K562 (cell line): Measurements from ENCODE around the gene PGM2. TPM values are rescaled to one million over a fixed set of nuclear protein-coding genes. Genes with fewer than 3 reads are reported as not detected.

ENCODE experiments used
- ATF3 ChIP-seq, 2 experiments: fragments of 450-650 bp in 1 of 2; sonication (generic) in 1 of 2; formaldehyde crosslinking in 1 of 2; IDR thresholded peaks in 1 of 2; conservative IDR thresholded peaks in 1 of 2; 2 replicates each; pipeline versions ENCODE4 v1.6.1 to v1.8.1; 2016 to 2023; ENCODE audit warnings: mild to moderate bottlenecking in 2 of 2, moderate library complexity in 2 of 2, inconsistent platforms in 1 of 2, missing genetic modification reagents in 1 of 2
- CTCFL ChIP-seq: IDR thresholded peaks from 2 replicates; pipeline ENCODE4 v1.6.1; 2011; ENCODE audit warnings: borderline replicate concordance, low read depth, mild to moderate bottlenecking, moderate library complexity, low read length; ENCODE audit not compliant: insufficient read depth, poor library complexity, severe bottlenecking
- ELF4 ChIP-seq: fragments of 450-650 bp; formaldehyde crosslinking; IDR thresholded peaks from 2 replicates; pipeline ENCODE4 v1.4.0; 2022; ENCODE audit warnings: missing genetic modification characterization
- KAT2B ChIP-seq: IDR thresholded peaks from one replicate; pipeline ENCODE4 v1.6.1; 2012; ENCODE audit warnings: low read depth, mild to moderate bottlenecking, control low read depth, inconsistent platforms, low read length, moderate library complexity
- KAT7 ChIP-seq: sonication (generic); formaldehyde crosslinking; IDR thresholded peaks from 2 replicates; pipeline ENCODE4 v1.8.0; 2022; ENCODE audit warnings: missing genetic modification reagents, mild to moderate bottlenecking, borderline replicate concordance
- KLF16 ChIP-seq: IDR thresholded peaks from 2 replicates; pipeline ENCODE4 v1.6.1; 2016; ENCODE audit warnings: antibody characterized with exemption
- PRPF4 ChIP-seq: fragments of 200-400 bp; formaldehyde crosslinking; IDR thresholded peaks from one replicate; pipeline ENCODE4 v1.6.1; 2017; ENCODE audit warnings: low read length, low read depth, mild to moderate bottlenecking; ENCODE audit not compliant: insufficient read depth, poor library complexity, severe bottlenecking
- RBM14 ChIP-seq: fragments of 200-400 bp; formaldehyde crosslinking; IDR thresholded peaks from 2 replicates; pipeline ENCODE4 v1.6.1; 2018; ENCODE audit warnings: low read depth, mild to moderate bottlenecking, low read length, moderate library complexity, borderline replicate concordance; ENCODE audit not compliant: insufficient read depth
- SMAD4 ChIP-seq: fragments of 250-450 bp; sonication (Bioruptor Pico); conservative IDR thresholded peaks from 2 replicates; pipeline ENCODE4 v1.8.0; 2021; ENCODE audit warnings: inconsistent platforms, mild to moderate bottlenecking, moderate library complexity
- SPI1 ChIP-seq: IDR thresholded peaks from 2 replicates; pipeline ENCODE4 v1.6.1; 2011; ENCODE audit warnings: low read depth, low read length, control low read depth, borderline replicate concordance
- SRF ChIP-seq, 2 experiments: fragments of 250-450, 450-650 bp in 1 of 2; sonication (Bioruptor Pico) in 1 of 2; sonication (generic) in 1 of 2; formaldehyde crosslinking; IDR thresholded peaks; 2 replicates each; pipeline versions ENCODE4 v1.5.0 to v1.5.1; 2020 to 2022; ENCODE audit warnings: mild to moderate bottlenecking in 1 of 2, missing genetic modification reagents in 1 of 2
- ZC3H8 ChIP-seq: fragments of 450-650 bp; IDR thresholded peaks from 2 replicates; pipeline ENCODE4 v1.6.1; 2017
- ZNF57 ChIP-seq: fragments of 450-650 bp; formaldehyde crosslinking; IDR thresholded peaks from 2 replicates; pipeline ENCODE4 v1.4.0; 2020; ENCODE audit warnings: mild to moderate bottlenecking, moderate library complexity
- ZNF592 ChIP-seq: fragments of 450-650 bp; IDR thresholded peaks from 2 replicates; pipeline ENCODE4 v1.6.1; 2017; ENCODE audit warnings: antibody characterized with exemption, mild to moderate bottlenecking
- ZNF668 ChIP-seq: fragments of 250-450 bp; sonication (Bioruptor Pico); IDR thresholded peaks from 2 replicates; pipeline ENCODE4 v1.8.0; 2022; ENCODE audit warnings: mild to moderate bottlenecking, inconsistent platforms
- ZNF764 ChIP-seq: fragments of 250-450 bp; sonication (Bioruptor Pico); IDR thresholded peaks from 2 replicates; pipeline ENCODE4 v1.4.0; 2020; ENCODE audit warnings: low read depth, mild to moderate bottlenecking, moderate library complexity
- polyA plus RNA-seq, 8 experiments: library from polyadenylated mRNA; depleted of rRNA in 4 of 8; stranded (reverse) in 5 of 8; unstranded in 3 of 8; fragments of >200 nt; fragmentation: Nextera tagmentation in 2 of 8; fragmentation: Illumina TruSeq in 1 of 8; extraction: Ambion mirVana in 2 of 8; extraction: Trizol in 1 of 8; gene quantifications; 2 replicates each; pipeline versions ENCODE4 v1.2.1 to v1.2.3, GENCODE V29; 2011 to 2014; ENCODE audit warnings: inconsistent platforms in 1 of 8, missing spikeins in 1 of 8
- total RNA-seq, 7 experiments: library from RNA; depleted of rRNA in 6 of 7; stranded (reverse); fragments of >200 nt in 6 of 7; fragmentation: Illumina TruSeq in 2 of 7; extraction: Trizol in 2 of 7; gene quantifications; 2 replicates each; pipeline versions ENCODE4 v1.2.1 to v1.2.3, GENCODE V29; 2011 to 2021; ENCODE audit warnings: low replicate concordance in 1 of 7

Gene PGM2
- total and polyA plus RNA-seq, 9 of the 15 experiments (the other 6 are each of a cell fraction or from before 2014, with no cell fraction given), result 15.2 to 77.3 (median 51.4) TPM

GRCh38 chr4:37885496-37885895, 59.0 kb downstream of the PGM2 start (continued):
- TF ChIP-seq SRF (CRISPR knock-in tag; IDR thresholded peaks at IDR 0.05), result peak in 1 of 2 experiments; percentile 62; a peak in 1 of 4 replicates
- TF ChIP-seq ATF3 (IDR thresholded peaks at IDR 0.05), result no peak
- TF ChIP-seq ATF3 (CRISPR knock-in tag; conservative IDR thresholded peaks at IDR 0.05), result no peak
- no peak for TF ChIP-seq KAT2B
- TF ChIP-seq ZNF764 (CRISPR knock-in tag), result no peak
- no peak for TF ChIP-seq SMAD4 (CRISPR knock-in tag)
- no peak for TF ChIP-seq PRPF4
- TF ChIP-seq CTCFL, result no peak
- TF ChIP-seq ELF4 (CRISPR knock-in tag), result no peak
- TF ChIP-seq RBM14, result no peak
- no peak for TF ChIP-seq ZNF668
- peak; percentile 63; the same call in 1 of the 2 replicates for TF ChIP-seq SPI1
- TF ChIP-seq KAT7 (CRISPR knock-in tag), result no peak
- no peak for TF ChIP-seq KLF16
- no peak for TF ChIP-seq ZNF592
- TF ChIP-seq ZC3H8, result no peak
- no peak for TF ChIP-seq ZNF57 (CRISPR knock-in tag)
- TF ChIP-seq, all 486 proteins: peak for 3
